Vagina (tissue), 2 donors: Measurements from ENCODE around the gene TBC1D22A. TPM values are rescaled to one million over a fixed set of nuclear protein-coding genes. Genes with fewer than 3 reads are reported as not detected.

Source experiments
- DNase-seq, 2 donors: peaks; one replicate each; pipeline ENCODE4 v3.0.0-alpha.2; 2017; ENCODE audit errors: extremely low spot score in 2 of 2
- H3K27ac ChIP-seq: fragments of 200-600 bp; sonication (generic); one replicate; pipeline ENCODE4 v1.5.1; 2019
- H3K27me3 ChIP-seq: fragments of 200-600 bp; sonication (generic); one replicate; pipeline ENCODE4 v1.5.1; 2019
- H3K36me3 ChIP-seq, 2 donors: fragments of 200-600 bp; sonication (generic); one replicate each; pipeline ENCODE4 v1.5.1; 2017 to 2019
- H3K4me1 ChIP-seq: fragments of 200-600 bp; sonication (generic); one replicate; pipeline ENCODE4 v1.5.1; 2019
- H3K4me3 ChIP-seq, 2 donors: fragments of 200-600 bp; sonication (generic); 1 replicate in 1 of 2; 2 replicates in 1 of 2; pipeline ENCODE4 v1.5.1; 2016 to 2019
- H3K9me3 ChIP-seq: fragments of 200-600 bp; sonication (generic); one replicate; pipeline ENCODE4 v1.5.1; 2019
- POLR2A ChIP-seq, 2 donors: fragments of 450-650 bp; IDR thresholded peaks; one replicate each; pipeline ENCODE4 v1.6.1; 2017; ENCODE audit warnings: antibody characterized with exemption in 2 of 2, mild to moderate bottlenecking in 2 of 2, moderate library complexity in 2 of 2
- POLR2AphosphoS5 ChIP-seq, 2 donors: sonication (generic); formaldehyde crosslinking; IDR thresholded peaks; one replicate each; pipeline ENCODE4 v1.9.0; 2017; ENCODE audit warnings: antibody characterized with exemption in 2 of 2, mild to moderate bottlenecking in 2 of 2, low read depth in 1 of 2; ENCODE audit not compliant: insufficient read depth in 1 of 2
- intact Hi-C: fragments of 100-400 bp; cut with DNase I; formaldehyde crosslinking; loops from one replicate; pipeline ENCODE4 v1.15.1; 2023
- total RNA-seq: library from RNA; depleted of rRNA; stranded (reverse); fragments of >200 nt; gene quantifications from one replicate; pipeline ENCODE4 v1.2.3, GENCODE V29; 2016
- TF ChIP-seq, protein P1 (sequence below), 3 experiments: fragments of 450-650 bp in 2 of 3; fragments of 200-600 bp in 1 of 3; sonication (generic) in 1 of 3; IDR thresholded peaks; one replicate each; pipeline ENCODE4 v1.5.1; 2017 to 2019; ENCODE audit warnings: antibody characterized with exemption in 3 of 3, mild to moderate bottlenecking in 2 of 3, moderate library complexity in 2 of 3

Gene TBC1D22A
- total RNA-seq, 1 donor from 2014 or later, result 38.3 TPM

DNA sequence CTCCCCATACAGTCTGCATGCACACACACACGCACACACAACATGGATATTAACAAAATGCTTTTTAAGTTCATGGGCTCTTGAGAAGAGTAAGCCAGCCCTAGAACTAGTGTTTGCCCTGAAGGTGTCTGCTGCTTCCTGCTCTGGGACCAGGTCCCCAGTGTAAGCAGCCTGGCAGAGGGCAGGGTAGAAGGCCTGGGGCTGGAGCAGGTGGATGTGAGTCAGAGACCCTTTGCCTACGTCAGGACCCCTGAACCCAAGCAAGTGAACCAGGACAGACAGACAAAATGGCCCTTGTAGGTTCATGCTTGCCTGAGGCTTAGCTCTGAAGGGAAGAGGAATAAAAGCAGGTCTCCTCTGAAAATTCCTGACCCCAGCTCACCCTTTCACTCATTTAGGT lies 357.9 kb downstream of the TBC1D22A start:
- no peak overlapping the region for H3K27ac ChIP-seq
- intact Hi-C loops, result no loop called here
- no peak for DNase-seq

DNA sequence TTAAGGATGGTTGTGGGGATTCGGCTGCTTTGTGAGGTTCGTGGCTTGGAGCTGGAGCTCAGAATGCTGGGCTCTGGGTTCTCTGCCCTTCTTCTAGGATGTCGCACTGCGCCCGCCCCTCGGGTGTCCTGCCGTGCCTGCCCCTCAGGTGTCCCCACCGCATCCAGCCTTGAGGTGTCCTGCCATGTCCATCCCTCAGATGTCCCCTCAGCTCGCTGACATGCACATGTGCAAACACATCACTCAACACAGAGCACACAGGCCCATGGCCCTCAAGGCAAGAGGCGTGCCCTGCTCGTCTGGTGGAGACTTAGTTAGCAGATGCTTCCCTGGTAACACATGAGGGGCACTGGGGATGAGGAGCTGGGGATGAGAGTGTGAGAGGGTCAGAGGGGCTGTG lies 359.3 kb downstream of the TBC1D22A start:
- intact Hi-C loops, result no loop called here
- no peak for DNase-seq
- no peak for TF ChIP-seq POLR2AphosphoS5 (IDR thresholded peaks at IDR 0.05; ENCODE audit: insufficient read depth in 1 of 2, low read depth in 1 of 2)
- no peak overlapping the region for H3K4me3 ChIP-seq
- no peaks in the 10 kb centered on the region for H3K27me3 ChIP-seq
- H3K36me3 ChIP-seq, result no peaks in the 10 kb centered on the region
- H3K4me1 ChIP-seq, result no peaks in the 10 kb centered on the region
- H3K27ac ChIP-seq, result no peak overlapping the region
- H3K9me3 ChIP-seq, result no peaks in the 10 kb centered on the region

More for the DNA sequence above, 357.9 kb downstream of the TBC1D22A start:
- no peak overlapping the region for H3K4me3 ChIP-seq
- TF ChIP-seq, protein P1, sequence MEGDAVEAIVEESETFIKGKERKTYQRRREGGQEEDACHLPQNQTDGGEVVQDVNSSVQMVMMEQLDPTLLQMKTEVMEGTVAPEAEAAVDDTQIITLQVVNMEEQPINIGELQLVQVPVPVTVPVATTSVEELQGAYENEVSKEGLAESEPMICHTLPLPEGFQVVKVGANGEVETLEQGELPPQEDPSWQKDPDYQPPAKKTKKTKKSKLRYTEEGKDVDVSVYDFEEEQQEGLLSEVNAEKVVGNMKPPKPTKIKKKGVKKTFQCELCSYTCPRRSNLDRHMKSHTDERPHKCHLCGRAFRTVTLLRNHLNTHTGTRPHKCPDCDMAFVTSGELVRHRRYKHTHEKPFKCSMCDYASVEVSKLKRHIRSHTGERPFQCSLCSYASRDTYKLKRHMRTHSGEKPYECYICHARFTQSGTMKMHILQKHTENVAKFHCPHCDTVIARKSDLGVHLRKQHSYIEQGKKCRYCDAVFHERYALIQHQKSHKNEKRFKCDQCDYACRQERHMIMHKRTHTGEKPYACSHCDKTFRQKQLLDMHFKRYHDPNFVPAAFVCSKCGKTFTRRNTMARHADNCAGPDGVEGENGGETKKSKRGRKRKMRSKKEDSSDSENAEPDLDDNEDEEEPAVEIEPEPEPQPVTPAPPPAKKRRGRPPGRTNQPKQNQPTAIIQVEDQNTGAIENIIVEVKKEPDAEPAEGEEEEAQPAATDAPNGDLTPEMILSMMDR (IDR thresholded peaks at IDR 0.05), result no peak
- TF ChIP-seq POLR2A (IDR thresholded peaks at IDR 0.05), result no peak
- no peak for TF ChIP-seq POLR2AphosphoS5 (IDR thresholded peaks at IDR 0.05; ENCODE audit: insufficient read depth in 1 of 2, low read depth in 1 of 2)
- H3K27me3 ChIP-seq, result no peaks in the 10 kb centered on the region
- no peaks in the 10 kb centered on the region for H3K36me3 ChIP-seq
- H3K9me3 ChIP-seq, result no peaks in the 10 kb centered on the region
- no peaks in the 10 kb centered on the region for H3K4me1 ChIP-seq

DNA sequence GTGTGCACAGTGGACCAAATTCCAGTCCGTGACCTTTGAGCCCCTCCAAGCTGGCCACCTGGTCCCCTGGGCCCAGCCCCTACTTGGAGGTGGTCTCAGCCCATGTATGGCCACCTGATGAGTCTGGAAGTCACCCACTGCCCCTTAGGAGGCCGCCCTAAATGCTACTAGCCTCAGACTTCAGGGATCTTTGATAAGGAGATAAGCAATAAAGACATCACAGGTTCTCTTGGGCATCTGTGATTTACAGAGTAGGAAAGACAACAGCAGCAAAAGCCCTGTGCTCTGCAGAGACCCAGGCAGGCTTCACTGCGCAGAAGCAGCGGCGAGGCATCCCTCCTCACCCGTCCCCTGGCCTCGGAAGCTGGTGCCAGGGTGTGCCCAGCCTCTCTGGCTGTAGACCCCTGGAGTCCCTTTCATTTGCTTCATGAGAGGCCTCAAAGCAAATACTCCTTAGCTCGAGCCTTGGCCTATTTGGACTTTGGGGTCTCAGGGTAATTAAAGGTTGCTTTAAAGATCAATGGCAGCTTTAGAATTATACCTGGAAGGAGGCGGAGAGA lies 360.1 kb downstream of the TBC1D22A start:
- no peaks in the 10 kb centered on the region for H3K27me3 ChIP-seq
- H3K36me3 ChIP-seq, result no peaks in the 10 kb centered on the region
- no peak overlapping the region for H3K4me3 ChIP-seq
- H3K27ac ChIP-seq, result no peak overlapping the region
- no peaks in the 10 kb centered on the region for H3K9me3 ChIP-seq
- no peak for TF ChIP-seq POLR2AphosphoS5 (IDR thresholded peaks at IDR 0.05; ENCODE audit: insufficient read depth in 1 of 2, low read depth in 1 of 2)
- intact Hi-C loops, result no loop called here
- H3K4me1 ChIP-seq, result no peaks in the 10 kb centered on the region
- DNase-seq, result no peak

DNA sequence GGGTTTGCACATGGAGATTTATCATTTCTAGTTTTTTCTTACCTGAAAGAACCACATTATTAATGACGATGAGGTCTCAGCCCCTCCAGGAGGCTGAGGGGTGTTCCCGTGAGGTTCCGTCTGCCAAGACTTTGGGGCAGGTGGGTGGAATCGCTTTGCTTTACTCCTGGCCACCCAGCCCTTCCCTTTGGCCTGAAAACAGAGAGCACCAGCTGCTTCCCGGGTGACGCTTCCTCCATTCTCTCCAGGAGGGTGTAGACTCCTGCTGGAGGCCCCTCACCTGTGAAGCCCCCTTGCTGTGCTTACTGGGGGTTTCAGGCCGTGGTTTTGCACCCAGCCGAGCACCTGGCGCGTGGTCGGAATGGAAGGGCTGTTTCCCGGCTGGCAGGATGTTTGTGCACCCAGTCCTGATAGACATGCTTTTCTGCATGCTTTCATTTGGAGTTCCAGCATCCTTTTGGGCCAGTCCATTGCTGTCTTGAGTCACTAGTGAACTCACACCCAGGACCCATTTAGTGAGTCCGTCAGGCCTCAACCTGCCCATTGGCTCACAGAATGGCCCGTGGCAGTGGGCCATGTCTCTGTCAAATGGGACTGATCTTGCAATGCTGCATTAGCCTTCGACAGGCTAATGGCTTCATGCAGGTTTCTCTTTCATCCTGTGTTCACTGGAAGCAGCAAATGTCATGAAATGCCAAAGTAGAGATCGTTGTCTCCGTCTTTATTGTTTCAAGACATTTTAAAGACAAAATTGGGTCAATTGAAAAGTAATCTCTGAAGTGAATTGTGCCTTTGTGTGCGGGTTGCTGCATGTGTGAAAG lies 360.8 kb downstream of the TBC1D22A start:
- Histone ChIP-seq H3K9me3 (no peaks in the 10 kb centered on the region), H3K4me1 (no peaks in the 10 kb centered on the region), H3K27me3 (no peaks in the 10 kb centered on the region), H3K27ac (no peak overlapping the region), H3K36me3 (no peaks in the 10 kb centered on the region), H3K4me3 (no peak overlapping the region)
- TF ChIP-seq, protein P1 (IDR thresholded peaks at IDR 0.05), result no peak
- TF ChIP-seq POLR2AphosphoS5 (IDR thresholded peaks at IDR 0.05; ENCODE audit: insufficient read depth in 1 of 2, low read depth in 1 of 2), result peak in 1 of 2 donors; percentile 32
- intact Hi-C loops, result no loop called here
- DNase-seq, result no peak

DNA sequence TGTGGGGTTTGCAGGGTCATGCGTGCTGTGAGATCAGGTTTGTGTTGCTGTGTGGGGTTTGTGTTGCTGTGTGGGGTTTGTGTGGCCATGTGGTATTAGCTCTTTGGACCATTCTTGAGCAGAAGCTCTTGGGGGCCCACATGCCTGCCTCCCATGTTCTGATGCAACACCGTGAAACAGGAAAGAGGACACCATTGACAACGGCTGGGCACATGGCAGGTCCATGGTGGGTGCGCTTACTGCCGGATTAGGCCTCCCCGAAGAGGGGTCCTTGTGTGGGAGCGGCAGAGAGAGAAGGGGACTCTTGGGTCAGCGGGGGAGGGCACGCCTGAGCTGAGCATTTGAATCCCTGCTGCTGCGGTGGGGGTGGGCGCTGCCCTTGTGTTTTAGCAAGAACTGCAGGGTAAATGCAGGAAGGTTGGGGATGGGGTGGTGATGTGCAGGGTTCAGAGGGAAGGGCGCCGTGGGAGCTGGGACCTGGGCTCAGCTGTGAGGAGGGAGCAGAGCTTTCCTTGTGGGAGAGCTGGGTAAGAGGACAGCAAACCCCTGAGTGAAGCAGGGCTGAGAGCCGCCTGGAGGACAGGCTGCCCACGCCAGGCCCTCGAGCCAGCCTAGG lies 361.5 kb downstream of the TBC1D22A start:
- H3K4me1 ChIP-seq, result no peaks in the 10 kb centered on the region
- H3K36me3 ChIP-seq, result no peaks in the 10 kb centered on the region
- no peak overlapping the region for H3K4me3 ChIP-seq
- no peak for DNase-seq
- no peak overlapping the region for H3K27ac ChIP-seq
- TF ChIP-seq, protein P1 (IDR thresholded peaks at IDR 0.05), result no peak
- no peak for TF ChIP-seq POLR2A (IDR thresholded peaks at IDR 0.05)
- TF ChIP-seq POLR2AphosphoS5 (IDR thresholded peaks at IDR 0.05; ENCODE audit: insufficient read depth in 1 of 2, low read depth in 1 of 2), result no peak
- H3K9me3 ChIP-seq, result no peaks in the 10 kb centered on the region
- no peaks in the 10 kb centered on the region for H3K27me3 ChIP-seq
- intact Hi-C loops, result no loop called here
